GM12865 (cell line): ENCODE measurements around the gene FAM107B.
"Not testable (repeated sequence)": the region's sequence is repeated elsewhere in the genome, so short reads cannot be mapped to it uniquely, and the experiment has no call there.

ENCODE experiments used
- DNase-seq: peaks from one replicate; pipeline ENCODE4 v3.0.0; 2010; ENCODE audit warnings: low read depth
- H3K4me3 ChIP-seq: 2 replicates; pipeline ENCODE4 v1.5.1; 2011; ENCODE audit warnings: mild to moderate bottlenecking, low read depth, low read length, control low read depth
- TF ChIP-seq, protein P1 (sequence below): IDR thresholded peaks from 2 replicates; pipeline ENCODE4 v1.5.1; 2011; ENCODE audit warnings: low read length, control low read depth, low read depth, inconsistent platforms; ENCODE audit not compliant: insufficient read depth; ENCODE audit errors: missing control alignments

The FAM107B gene

DNA sequence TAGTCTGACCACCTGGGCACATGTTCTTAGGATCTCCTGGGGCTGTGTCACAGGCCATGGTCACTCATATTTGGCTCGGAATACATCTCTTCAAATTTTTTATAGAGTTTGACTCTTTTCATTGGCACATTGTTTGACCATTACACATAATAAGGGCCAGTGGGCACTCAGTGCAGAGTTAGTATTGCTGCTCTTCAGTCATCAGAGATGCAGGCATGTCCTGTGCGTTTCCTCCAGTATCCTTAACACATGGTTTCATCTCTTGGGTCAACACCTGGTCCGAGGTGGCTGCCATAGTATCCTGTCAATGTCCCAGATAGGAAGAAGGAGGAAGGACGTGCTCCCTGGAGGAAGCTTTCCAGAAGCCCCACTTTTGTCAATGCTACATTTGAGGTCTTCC lies 125.0 kb downstream of the FAM107B start:
- TF ChIP-seq, protein P1, sequence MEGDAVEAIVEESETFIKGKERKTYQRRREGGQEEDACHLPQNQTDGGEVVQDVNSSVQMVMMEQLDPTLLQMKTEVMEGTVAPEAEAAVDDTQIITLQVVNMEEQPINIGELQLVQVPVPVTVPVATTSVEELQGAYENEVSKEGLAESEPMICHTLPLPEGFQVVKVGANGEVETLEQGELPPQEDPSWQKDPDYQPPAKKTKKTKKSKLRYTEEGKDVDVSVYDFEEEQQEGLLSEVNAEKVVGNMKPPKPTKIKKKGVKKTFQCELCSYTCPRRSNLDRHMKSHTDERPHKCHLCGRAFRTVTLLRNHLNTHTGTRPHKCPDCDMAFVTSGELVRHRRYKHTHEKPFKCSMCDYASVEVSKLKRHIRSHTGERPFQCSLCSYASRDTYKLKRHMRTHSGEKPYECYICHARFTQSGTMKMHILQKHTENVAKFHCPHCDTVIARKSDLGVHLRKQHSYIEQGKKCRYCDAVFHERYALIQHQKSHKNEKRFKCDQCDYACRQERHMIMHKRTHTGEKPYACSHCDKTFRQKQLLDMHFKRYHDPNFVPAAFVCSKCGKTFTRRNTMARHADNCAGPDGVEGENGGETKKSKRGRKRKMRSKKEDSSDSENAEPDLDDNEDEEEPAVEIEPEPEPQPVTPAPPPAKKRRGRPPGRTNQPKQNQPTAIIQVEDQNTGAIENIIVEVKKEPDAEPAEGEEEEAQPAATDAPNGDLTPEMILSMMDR = no peak

GRCh38 chr10:14648946-14649345 lies 125.8 kb downstream of the FAM107B start:
- H3K4me3 ChIP-seq = no peak overlapping the region
- no peak for DNase-seq
- TF ChIP-seq, protein P1 = no peak

More for the DNA sequence above, 125.0 kb downstream of the FAM107B start:
- DNase-seq = no peak
- H3K4me3 ChIP-seq = no peak overlapping the region

DNA sequence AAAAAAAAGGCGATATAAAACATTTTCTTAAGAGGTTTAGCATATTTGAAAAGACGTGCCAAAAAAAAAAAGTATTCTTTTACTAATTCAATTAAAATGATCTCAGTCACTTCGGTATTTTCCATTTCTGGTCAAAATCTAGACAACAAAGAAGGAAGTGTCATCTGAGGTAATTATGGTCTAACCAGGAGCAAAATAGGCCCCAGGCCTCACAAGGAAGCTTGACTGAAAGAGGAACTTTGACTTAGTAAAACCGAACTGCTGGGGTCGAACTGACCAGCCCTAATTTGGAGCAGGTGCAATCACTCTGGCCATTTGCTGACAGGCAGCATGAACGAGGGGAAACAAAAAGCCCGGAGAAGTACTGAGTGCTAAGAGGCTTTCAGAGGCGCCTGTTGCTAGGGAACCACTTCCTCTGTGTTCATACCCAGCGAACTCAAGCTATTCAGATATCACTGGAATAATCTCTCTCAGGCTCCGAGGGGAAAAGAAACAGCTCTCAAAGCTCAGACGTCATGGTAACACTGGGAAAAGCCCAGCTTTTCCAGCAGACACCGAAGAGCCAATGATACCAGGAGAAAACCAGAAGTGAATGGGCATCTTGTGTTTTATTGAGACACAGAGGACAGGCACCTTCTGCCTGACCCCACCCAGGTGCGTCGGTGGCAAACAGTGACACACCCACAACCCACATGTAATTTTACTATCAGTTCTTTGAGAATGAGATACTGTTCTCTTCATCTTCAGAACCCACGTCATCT lies 126.5 kb downstream of the FAM107B start:
- H3K4me3 ChIP-seq = peak overlapping the region; percentile 22
- DNase-seq = peak; percentile 99

GRCh38 chr10:14645239-14645960 lies 129.3 kb downstream of the FAM107B start:
- DNase-seq = peak; percentile 86
- TF ChIP-seq, protein P1 = no peak
- H3K4me3 ChIP-seq = no peak overlapping the region

More for the DNA sequence above, 126.5 kb downstream of the FAM107B start:
- TF ChIP-seq, protein P1 = no peak

DNA sequence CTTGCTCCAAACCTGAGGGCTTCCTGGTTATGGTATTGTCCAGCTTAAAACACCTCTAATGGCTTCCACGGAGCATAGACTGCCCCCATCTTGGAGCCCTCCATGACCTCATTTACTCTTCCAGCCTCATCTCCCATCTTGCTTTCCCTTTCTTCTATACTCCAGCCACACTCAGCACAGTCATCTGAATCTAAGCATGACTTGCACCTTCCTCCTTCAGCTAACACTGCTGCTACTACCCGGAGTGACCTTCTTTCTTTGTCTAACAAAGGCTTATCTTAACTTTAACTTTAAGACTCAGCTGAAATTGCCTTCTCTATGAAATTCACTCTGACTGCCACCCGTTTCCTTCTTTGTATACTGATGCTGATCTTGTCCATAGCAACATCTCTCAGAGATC lies 135.1 kb downstream of the FAM107B start:
- no peak overlapping the region for H3K4me3 ChIP-seq
- TF ChIP-seq, protein P1 = no peak
- no peak for DNase-seq

- H3K4me3 ChIP-seq = no peak overlapping the region
- DNase-seq = no peak
- TF ChIP-seq, protein P1 = no peak
These were observed 139.5 kb downstream of the FAM107B start for GRCh38 chr10:14635043-14635710.

DNA sequence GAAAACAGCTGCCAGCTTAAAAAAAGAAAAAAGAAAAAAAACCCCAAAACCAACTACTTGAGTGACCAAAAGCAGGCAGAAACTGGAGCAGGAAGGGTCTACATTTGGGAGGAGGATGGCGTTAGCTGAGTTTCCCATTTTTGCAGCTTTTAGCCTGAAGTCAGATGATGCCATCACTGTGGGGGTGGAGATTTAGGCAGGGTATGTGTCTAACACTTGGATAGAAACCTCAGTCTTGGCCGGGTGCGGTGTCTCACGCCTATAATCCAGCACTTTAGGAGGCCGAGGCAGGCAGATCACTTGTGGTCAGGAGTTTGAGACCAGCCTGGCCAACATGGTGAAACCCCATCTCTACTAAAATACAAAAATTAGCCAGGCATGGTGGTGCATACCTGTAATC lies 140.1 kb downstream of the FAM107B start:
- not testable (repeated sequence) for H3K4me3 ChIP-seq, DNase-seq
